Mesodermal cell (in vitro differentiated cells): ENCODE data around the gene CACNG7.

Experiments used
- H3K27ac ChIP-seq: 2 replicates; pipeline ENCODE4 v1.7.0; 2013; ENCODE audit warnings: mild to moderate bottlenecking, low read depth, low read length, moderate library complexity; ENCODE audit not compliant: severe bottlenecking
- H3K36me3 ChIP-seq: 2 replicates; pipeline ENCODE4 v1.7.1; 2013; ENCODE audit warnings: mild to moderate bottlenecking, low read length, moderate library complexity; ENCODE audit not compliant: control insufficient read depth, insufficient read depth
- H3K4me1 ChIP-seq: one replicate; pipeline ENCODE4 v1.7.1; 2013; ENCODE audit warnings: mild to moderate bottlenecking, low read length; ENCODE audit not compliant: insufficient read depth, control insufficient read depth, poor library complexity, severe bottlenecking
- H3K4me3 ChIP-seq: 2 replicates; pipeline ENCODE4 v1.7.0; 2013; ENCODE audit warnings: low read length, control low read depth, mild to moderate bottlenecking; ENCODE audit not compliant: insufficient read depth, poor library complexity, severe bottlenecking; ENCODE audit errors: extremely low read depth
- H3K9me3 ChIP-seq: 2 replicates; pipeline ENCODE4 v1.7.1; 2013; ENCODE audit warnings: mild to moderate bottlenecking, low read length, moderate library complexity; ENCODE audit not compliant: control insufficient read depth
- WGBS, 2 experiments: methylation state at CpG; one replicate each; pipeline ENCODE4 v1.1.5; 2013; ENCODE audit warnings: missing lambda C conversion rate in 2 of 2; ENCODE audit not compliant: insufficient coverage in 2 of 2; 5-methylcytosine and 5-hydroxymethylcytosine counted together

Gene CACNG7

DNA sequence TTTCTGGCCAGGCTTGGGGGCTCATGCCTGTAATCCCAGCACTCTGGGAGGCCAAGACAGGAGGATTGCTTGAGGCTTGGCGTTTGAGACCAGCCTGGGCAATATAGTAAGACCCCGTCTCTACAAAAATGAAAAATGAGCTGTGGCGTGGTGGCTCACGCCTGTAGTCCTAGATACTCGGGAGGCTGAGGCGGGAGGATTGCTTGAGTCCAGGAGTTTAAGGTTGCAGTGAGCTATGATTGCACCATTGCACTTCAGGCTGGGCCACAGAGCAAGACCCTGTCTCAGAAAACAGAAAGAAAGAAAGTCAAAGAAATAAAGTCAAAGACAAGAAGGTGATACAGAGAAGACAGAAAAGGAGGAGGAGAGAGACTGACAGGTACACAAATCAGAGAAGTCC, 79.9 kb downstream of the CACNG7 start:
- H3K36me3 ChIP-seq, result no peaks in the 10 kb centered on the region
- 89 to 92% methylated on average over 6 of the region's 6 CpGs for WGBS, 2 experiments
- H3K4me3 ChIP-seq, result no peak overlapping the region
- H3K27ac ChIP-seq, result no peak overlapping the region
- H3K9me3 ChIP-seq, result no peaks in the 10 kb centered on the region
- peaks cover 9% of the 10 kb centered on the region for H3K4me1 ChIP-seq

DNA sequence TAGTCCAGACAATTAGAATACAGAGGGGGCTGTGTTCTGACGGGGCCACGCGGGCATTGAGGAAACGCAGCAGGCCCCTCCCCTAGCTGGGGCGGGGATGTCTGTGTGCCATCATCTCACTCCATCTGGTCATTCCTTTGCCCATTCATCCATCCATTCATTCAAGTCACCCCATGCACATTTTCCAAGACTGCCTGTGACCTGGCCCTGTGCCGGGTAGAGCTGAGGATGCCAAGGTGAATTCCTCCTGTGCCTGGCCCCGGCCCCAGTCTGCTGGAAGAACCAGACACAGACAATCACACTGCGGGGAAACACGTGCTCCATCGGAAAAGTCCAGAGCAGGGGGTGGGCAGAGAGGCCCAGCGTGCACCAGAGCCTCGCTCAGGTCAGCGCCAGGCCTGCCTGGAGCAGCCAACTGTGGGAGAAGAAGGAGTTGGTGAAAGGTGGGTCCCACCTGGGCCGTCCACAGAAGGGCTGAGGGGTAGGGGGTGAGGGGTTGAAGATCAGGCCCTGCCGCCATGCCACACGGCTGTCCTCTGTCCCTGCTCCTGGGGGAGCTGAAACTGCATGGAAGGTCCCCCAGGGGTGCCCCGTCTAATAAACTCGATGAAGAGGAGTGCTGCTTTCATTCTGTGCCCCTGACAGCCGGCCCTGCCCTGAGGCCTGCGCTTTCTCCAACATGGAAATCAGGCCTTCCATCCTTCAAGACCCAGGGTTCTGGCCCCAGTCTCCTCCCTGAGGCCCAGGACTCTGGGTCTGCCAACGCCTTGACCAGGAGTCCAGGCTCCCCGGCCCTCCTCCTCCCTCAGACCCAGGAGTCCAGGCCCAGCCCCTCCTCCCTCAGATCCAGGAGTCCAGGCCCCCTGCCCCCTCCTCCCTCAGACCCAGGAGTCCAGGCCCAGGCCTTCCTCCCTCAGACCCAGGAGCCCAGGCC, 80.8 kb downstream of the CACNG7 start:
- no peaks in the 10 kb centered on the region for H3K36me3 ChIP-seq
- no peaks in the 10 kb centered on the region for H3K9me3 ChIP-seq
- peaks cover 9% of the 10 kb centered on the region for H3K4me1 ChIP-seq
- H3K27ac ChIP-seq, result peak overlapping the region; percentile 29
- 84 to 87% methylated on average over 18 to 21 of the region's 22 CpGs for WGBS, 2 experiments
- H3K4me3 ChIP-seq, result no peak overlapping the region

DNA sequence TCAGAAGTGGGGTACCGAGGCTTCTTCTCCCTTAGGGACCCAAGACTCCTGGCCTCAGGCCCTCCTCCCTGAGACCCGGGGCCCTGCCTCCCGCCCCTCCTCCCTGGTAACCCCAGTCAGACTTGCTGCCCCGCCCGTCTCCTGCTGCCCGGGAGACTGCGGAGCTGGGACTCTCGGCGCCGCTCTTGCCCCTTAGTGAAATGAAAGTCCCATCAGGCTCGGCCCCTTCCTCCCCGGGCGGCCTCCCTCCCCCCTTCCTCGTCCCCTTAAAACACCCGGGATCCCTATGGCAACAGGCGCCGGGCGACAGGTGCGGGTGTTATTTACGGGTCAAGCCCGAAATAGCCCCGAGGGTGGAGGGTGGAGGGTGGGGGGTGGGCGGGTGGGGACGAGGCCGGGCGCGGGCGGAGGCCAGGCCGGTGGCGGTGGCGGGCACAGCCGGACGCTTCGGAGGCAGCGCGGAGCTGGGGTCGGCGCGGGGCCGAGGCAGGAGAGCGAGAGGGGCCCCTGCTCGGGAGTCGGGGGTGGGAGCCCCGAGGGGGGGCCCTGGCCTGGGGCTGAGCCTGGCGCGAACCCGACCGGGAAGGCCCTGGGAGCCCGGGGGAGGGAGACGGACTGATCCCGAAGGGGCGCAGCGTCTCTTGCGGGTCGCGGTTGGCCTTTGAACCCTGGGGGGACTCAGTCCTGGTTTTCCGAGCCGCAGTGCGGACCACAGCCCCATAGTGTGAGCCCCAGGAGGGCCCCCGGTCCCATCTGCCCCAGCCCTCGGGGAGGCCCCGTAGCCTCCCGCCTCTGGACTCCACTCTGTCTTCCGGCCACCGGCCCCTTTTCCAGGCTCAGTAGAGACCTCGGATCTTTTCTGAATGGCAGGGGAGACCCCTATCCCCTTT, 82.4 kb downstream of the CACNG7 start, which contains the start of gene CACNG6:
Gene CACNG6, plus strand, starts transcription at position 414 of the 890 bp plus-strand sequence. CDS start 1,241 bp downstream, outside the sequence.
- peak within 1 kb of the TSS; percentile 27 for H3K4me3 ChIP-seq
- peak within 1 kb of the TSS; percentile 53 for H3K27ac ChIP-seq
- no peaks in the 10 kb centered on the region for H3K9me3 ChIP-seq
- H3K4me1 ChIP-seq, result peaks cover 9% of the 10 kb centered on the region
- H3K36me3 ChIP-seq, result no peaks in the 10 kb centered on the region
- 16 to 23% methylated on average over 41 to 44 of the region's 66 CpGs for WGBS, 2 experiments

DNA sequence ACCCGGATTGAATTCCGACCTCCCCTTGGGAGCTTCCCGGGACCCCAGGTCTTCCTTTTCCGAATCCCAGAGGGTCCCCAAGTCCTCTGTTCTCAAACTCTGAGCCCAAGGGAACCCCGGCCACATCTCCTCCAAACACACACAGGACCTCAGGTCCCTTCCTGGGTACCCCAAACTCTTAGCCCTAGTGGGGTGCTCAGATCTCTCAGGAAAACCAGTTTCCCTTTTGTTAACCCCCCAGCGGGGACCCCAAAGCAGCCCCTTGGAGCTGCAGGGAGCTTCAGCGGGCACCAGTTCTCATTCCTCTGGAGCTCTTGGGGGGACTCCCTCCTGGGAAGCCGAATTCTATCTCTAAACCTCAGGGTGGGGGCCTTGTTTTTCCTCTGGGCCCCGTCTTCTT, 83.1 kb downstream of the CACNG7 start:
- Histone ChIP-seq H3K9me3 (no peaks in the 10 kb centered on the region), H3K4me3 (no peak overlapping the region), H3K36me3 (no peaks in the 10 kb centered on the region), H3K27ac (no peak overlapping the region), H3K4me1 (peaks cover 9% of the 10 kb centered on the region)
- 96 to 98% methylated on average over 6 to 9 of the region's 9 CpGs for WGBS, 2 experiments

DNA sequence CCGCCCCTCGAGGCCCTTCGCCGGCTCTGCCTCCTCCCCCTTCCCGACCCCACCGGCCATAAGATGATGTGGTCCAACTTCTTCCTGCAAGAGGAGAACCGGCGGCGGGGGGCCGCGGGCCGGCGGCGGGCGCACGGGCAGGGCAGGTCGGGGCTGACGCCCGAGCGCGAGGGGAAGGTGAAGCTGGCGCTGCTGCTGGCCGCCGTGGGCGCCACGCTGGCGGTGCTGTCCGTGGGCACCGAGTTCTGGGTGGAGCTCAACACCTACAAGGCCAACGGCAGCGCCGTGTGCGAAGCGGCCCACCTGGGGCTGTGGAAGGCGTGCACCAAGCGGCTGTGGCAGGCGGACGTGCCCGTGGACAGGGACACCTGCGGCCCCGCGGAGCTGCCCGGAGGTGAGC, 83.7 kb downstream of the CACNG7 start:
- Histone ChIP-seq H3K27ac (no peak overlapping the region), H3K9me3 (no peaks in the 10 kb centered on the region), H3K4me1 (peaks cover 9% of the 10 kb centered on the region), H3K4me3 (no peak overlapping the region), H3K36me3 (no peaks in the 10 kb centered on the region)
- WGBS, 2 experiments, result 94 to 97% methylated on average over 41 of the region's 43 CpGs

DNA sequence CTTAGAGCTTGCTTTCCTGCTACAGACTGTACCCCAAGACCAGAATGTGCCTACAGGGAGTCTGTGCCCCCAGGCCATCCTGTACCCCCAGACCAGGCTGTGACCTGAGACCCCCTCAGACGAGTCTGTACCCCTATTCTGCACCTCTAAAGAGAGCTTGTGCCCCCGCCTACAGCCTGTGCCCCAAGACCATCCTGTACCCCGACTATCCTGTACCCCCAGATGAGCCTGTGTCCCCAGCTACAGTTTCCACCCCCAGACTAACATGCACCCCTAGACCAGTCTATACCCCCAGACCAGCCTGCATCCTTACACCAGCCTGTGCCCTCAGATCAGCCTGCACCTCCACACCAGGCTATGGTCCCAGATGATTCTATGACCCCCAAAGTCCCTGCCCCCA, 84.4 kb downstream of the CACNG7 start:
- Histone ChIP-seq H3K36me3 (no peaks in the 10 kb centered on the region), H3K4me3 (no peak overlapping the region), H3K4me1 (peaks cover 9% of the 10 kb centered on the region), H3K27ac (no peak overlapping the region), H3K9me3 (no peaks in the 10 kb centered on the region)
- 60 to 78% methylated on average over 1 to 2 of the region's 3 CpGs for WGBS, 2 experiments
